ENCODE results near the gene MYPN. TPM values are rescaled to one million over a fixed set of nuclear protein-coding genes. Genes with fewer than 3 reads are reported as not detected.
A peak's percentile ranks its signal among the peaks of the same experiment; 100 is the strongest.

The MYPN gene
- total and polyA plus RNA-seq, 3 donors from 2014 or later, result 1.5 to 2.3 (median 1.8) TPM

- no peak overlapping the region for H3K4me3 ChIP-seq
These were observed 58.4 kb downstream of the MYPN start for GRCh38 chr10:68167586-68168189.

GRCh38 chr10:68171539-68172080, 62.3 kb downstream of the MYPN start:
- no peak overlapping the region for H3K4me3 ChIP-seq
- DNase-seq, result peak; percentile 40
- no peaks in the 10 kb centered on the region for H3K36me3 ChIP-seq (ENCODE audit: low read depth, missing control alignments)
- H3K9me3 ChIP-seq, result no peaks in the 10 kb centered on the region
- WGBS, 2 donors, result 55 to 60% methylated on average over 1 of the region's 1 CpG
- H3K27me3 ChIP-seq, result no peaks in the 10 kb centered on the region
- H3K4me1 ChIP-seq, result peaks cover 9% of the 10 kb centered on the region
- TF ChIP-seq CTCF (IDR thresholded peaks at IDR 0.05) (no peak), POLR2A (IDR thresholded peaks at IDR 0.05) (no peak)
- H3K27ac ChIP-seq, result peak overlapping the region; percentile 48 to 54
- intact Hi-C loops (cut with DNase I; ENCODE audit: low total_unique reads), result no loop called here

More at GRCh38 chr10:68167586-68168189, 58.4 kb downstream of the MYPN start:
- no peak for TF ChIP-seq CTCF (IDR thresholded peaks at IDR 0.05)
- no peak for TF ChIP-seq POLR2A (IDR thresholded peaks at IDR 0.05)
- H3K36me3 ChIP-seq (ENCODE audit: low read depth, missing control alignments), result no peaks in the 10 kb centered on the region
- no peaks in the 10 kb centered on the region for H3K27me3 ChIP-seq
- H3K4me1 ChIP-seq, result peaks cover 2% of the 10 kb centered on the region
- DNase-seq, result no peak
- no peaks in the 10 kb centered on the region for H3K9me3 ChIP-seq
- no peak overlapping the region for H3K27ac ChIP-seq
- intact Hi-C loops (cut with DNase I; ENCODE audit: low total_unique reads), result no loop called here
- WGBS, 2 donors, result 84 to 86% methylated on average over 6 of the region's 6 CpGs

DNA sequence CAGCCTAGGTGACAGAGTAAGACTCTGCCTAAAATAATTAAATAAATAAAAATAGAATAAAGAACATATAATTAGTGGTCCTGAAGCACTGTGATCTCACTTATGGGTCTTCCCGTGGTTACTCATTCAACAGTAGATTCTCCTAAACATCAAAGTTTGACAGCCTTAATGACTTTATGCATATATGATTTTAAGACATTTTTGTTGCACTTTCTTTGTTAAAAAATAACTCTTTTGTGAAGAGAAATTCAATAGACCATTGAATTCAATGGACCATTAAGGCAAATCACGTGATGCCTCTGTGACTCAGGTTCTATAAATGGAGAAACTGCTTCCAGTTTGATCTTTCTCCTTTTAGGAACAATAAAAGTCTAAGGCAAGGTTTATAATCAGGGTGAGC, 63.0 kb downstream of the MYPN start:
- intact Hi-C loops (cut with DNase I; ENCODE audit: low total_unique reads), result no loop called here
- 84 to 86% methylated on average over 2 of the region's 2 CpGs for WGBS, 2 donors

DNA sequence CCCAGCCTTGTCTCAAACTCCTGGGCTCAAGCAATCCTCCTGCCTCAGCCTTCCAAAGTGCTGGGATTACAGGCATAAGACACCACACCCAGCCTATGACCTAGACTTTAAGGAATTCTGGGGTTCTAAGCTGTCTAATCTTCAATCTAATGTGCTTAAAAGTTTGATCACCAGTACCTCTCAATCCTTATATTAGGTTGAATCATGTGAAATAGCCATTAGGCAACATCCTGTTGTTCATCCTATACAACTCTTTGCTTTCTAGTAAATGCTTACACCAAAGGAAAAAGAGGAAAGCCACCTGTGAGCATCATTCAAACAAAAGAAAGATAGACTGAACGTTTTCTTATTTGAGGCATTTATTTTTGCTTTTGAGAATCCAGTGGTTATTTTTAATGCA, 66.7 kb downstream of the MYPN start:
- 44 to 47% methylated on average over 1 of the region's 1 CpG for WGBS, 2 donors
- no peak overlapping the region for H3K27ac ChIP-seq

More for the DNA sequence above, 63.0 kb downstream of the MYPN start:
- H3K4me1 ChIP-seq, result peaks cover 9% of the 10 kb centered on the region
- H3K27ac ChIP-seq, result peak overlapping the region; percentile 48 to 54
- no peak for DNase-seq
- H3K4me3 ChIP-seq, result no peak overlapping the region
- H3K27me3 ChIP-seq, result no peaks in the 10 kb centered on the region
- TF ChIP-seq POLR2A (IDR thresholded peaks at IDR 0.05), result no peak
- no peak for TF ChIP-seq CTCF (IDR thresholded peaks at IDR 0.05)
- no peaks in the 10 kb centered on the region for H3K36me3 ChIP-seq (ENCODE audit: low read depth, missing control alignments)
- no peaks in the 10 kb centered on the region for H3K9me3 ChIP-seq

More for the DNA sequence above, 66.7 kb downstream of the MYPN start:
- Histone ChIP-seq H3K4me1 (peaks cover 20% of the 10 kb centered on the region), H3K9me3 (no peaks in the 10 kb centered on the region), H3K36me3 (ENCODE audit: low read depth, missing control alignments) (no peaks in the 10 kb centered on the region), H3K4me3 (no peak overlapping the region), H3K27me3 (no peaks in the 10 kb centered on the region)
- DNase-seq, result no peak
- no peak for TF ChIP-seq POLR2A (IDR thresholded peaks at IDR 0.05)
- TF ChIP-seq CTCF (IDR thresholded peaks at IDR 0.05), result no peak
- intact Hi-C loops (cut with DNase I; ENCODE audit: low total_unique reads), result no loop called here
